Muscle layer of duodenum (tissue), 2 donors: ENCODE measurements around the gene ELN.
A peak's percentile ranks its signal among the peaks of the same experiment; 100 is the strongest.
"Not testable (repeated sequence)": the region's sequence is repeated elsewhere in the genome, so short reads cannot be mapped to it uniquely, and the experiment has no call there.

Source experiments
- H3K27ac ChIP-seq: one replicate; pipeline ENCODE4 v1.7.0; 2013; ENCODE audit warnings: mild to moderate bottlenecking, low read length
- H3K27me3 ChIP-seq: one replicate; pipeline ENCODE4 v1.7.0; 2013; ENCODE audit warnings: low read depth, mild to moderate bottlenecking, control low read depth, low read length
- H3K36me3 ChIP-seq, 2 donors: one replicate each; pipeline ENCODE4 v1.7.0; 2013; ENCODE audit warnings: low read length in 2 of 2, control low read depth in 1 of 2, mild to moderate bottlenecking in 1 of 2; ENCODE audit not compliant: insufficient read depth in 2 of 2, control insufficient read depth in 1 of 2
- H3K4me1 ChIP-seq, 2 donors: one replicate each; pipeline ENCODE4 v1.7.0; 2013; ENCODE audit warnings: low read length in 2 of 2, mild to moderate bottlenecking in 2 of 2, control low read depth in 1 of 2, moderate library complexity in 1 of 2; ENCODE audit not compliant: insufficient read depth in 2 of 2, control insufficient read depth in 1 of 2
- H3K4me3 ChIP-seq, 2 donors: one replicate each; pipeline ENCODE4 v1.7.0; 2013; ENCODE audit warnings: low read length in 2 of 2, low read depth in 1 of 2, mild to moderate bottlenecking in 1 of 2
- H3K9me3 ChIP-seq, 2 donors: one replicate each; pipeline ENCODE4 v1.7.0; 2013; ENCODE audit warnings: low read length in 2 of 2, control low read depth in 1 of 2, mild to moderate bottlenecking in 1 of 2; ENCODE audit not compliant: control insufficient read depth in 1 of 2
- donor health status: healthy.

Gene ELN

GRCh38 chr7:74027683-74028320 lies at the start of gene ELN:
Gene ELN, plus strand, starts transcription at chr7:74028173. Its CDS starts 15 bp downstream, at chr7:74028188.
- Histone ChIP-seq H3K4me1 (peaks cover 4 to 65% of the 10 kb centered on the region in 2 donors), H3K9me3 (no peaks in the 10 kb centered on the region), H3K4me3 (peak within 1 kb of the TSS; percentile 61 to 70), H3K36me3 (no peaks in the 10 kb centered on the region), H3K27ac (no peak within 1 kb of the TSS), H3K27me3 (no peaks in the 10 kb centered on the region)

- Histone ChIP-seq H3K4me1 (peaks cover 4 to 30% of the 10 kb centered on the region in 2 donors), H3K27ac (peak overlapping the region; percentile 56), H3K9me3 (no peaks in the 10 kb centered on the region), H3K36me3 (no peaks in the 10 kb centered on the region), H3K4me3 (no peak overlapping the region), H3K27me3 (no peaks in the 10 kb centered on the region)
These were observed 49.1 kb upstream of the ELN start for GRCh38 chr7:73978661-73979563.

GRCh38 chr7:73979656-73980055 lies 48.3 kb upstream of the ELN start:
- peaks cover 4 to 32% of the 10 kb centered on the region in 2 donors for H3K4me1 ChIP-seq
- H3K27me3 ChIP-seq, H3K4me3 ChIP-seq, H3K9me3 ChIP-seq, H3K27ac ChIP-seq, H3K36me3 ChIP-seq: not testable (repeated sequence)

- H3K27ac ChIP-seq: no peak overlapping the region
- H3K4me3 ChIP-seq: no peak overlapping the region
- H3K36me3 ChIP-seq: no peaks in the 10 kb centered on the region
- no peaks in the 10 kb centered on the region for H3K9me3 ChIP-seq
- H3K4me1 ChIP-seq: peaks cover 4 to 33% of the 10 kb centered on the region in 2 donors
- H3K27me3 ChIP-seq: no peaks in the 10 kb centered on the region
These were observed 47.8 kb upstream of the ELN start for GRCh38 chr7:73980206-73980605.

- H3K27me3 ChIP-seq: no peaks in the 10 kb centered on the region
- no peaks in the 10 kb centered on the region for H3K36me3 ChIP-seq
- H3K9me3 ChIP-seq: no peaks in the 10 kb centered on the region
- no peak overlapping the region for H3K27ac ChIP-seq
- H3K4me1 ChIP-seq: peaks cover 4 to 39% of the 10 kb centered on the region in 2 donors
- H3K4me3 ChIP-seq: no peak overlapping the region
These were observed 46.0 kb upstream of the ELN start for GRCh38 chr7:73981933-73982332.

- no peaks in the 10 kb centered on the region for H3K36me3 ChIP-seq
- H3K9me3 ChIP-seq: no peaks in the 10 kb centered on the region
- peaks cover 3 to 32% of the 10 kb centered on the region in 2 donors for H3K4me1 ChIP-seq
- H3K4me3 ChIP-seq: no peak overlapping the region
- H3K27me3 ChIP-seq: no peaks in the 10 kb centered on the region
- H3K27ac ChIP-seq: no peak overlapping the region
These were observed 44.4 kb upstream of the ELN start for GRCh38 chr7:73983437-73984164.

GRCh38 chr7:73984481-73985205 lies 43.3 kb upstream of the ELN start:
- no peaks in the 10 kb centered on the region for H3K36me3 ChIP-seq
- H3K27ac ChIP-seq: no peak overlapping the region
- peaks cover 0 to 24% of the 10 kb centered on the region in 2 donors for H3K4me1 ChIP-seq
- no peak overlapping the region for H3K4me3 ChIP-seq
- H3K27me3 ChIP-seq: no peaks in the 10 kb centered on the region
- no peaks in the 10 kb centered on the region for H3K9me3 ChIP-seq

GRCh38 chr7:73985737-73986141 lies 42.2 kb upstream of the ELN start:
- no peak overlapping the region for H3K27ac ChIP-seq
- no peak overlapping the region for H3K4me3 ChIP-seq
- peaks cover 0 to 24% of the 10 kb centered on the region in 2 donors for H3K4me1 ChIP-seq
- H3K9me3 ChIP-seq: no peaks in the 10 kb centered on the region
- H3K27me3 ChIP-seq: no peaks in the 10 kb centered on the region
- no peaks in the 10 kb centered on the region for H3K36me3 ChIP-seq

- H3K27me3 ChIP-seq: no peaks in the 10 kb centered on the region
- H3K4me3 ChIP-seq: no peak overlapping the region
- no peaks in the 10 kb centered on the region for H3K9me3 ChIP-seq
- H3K36me3 ChIP-seq: no peaks in the 10 kb centered on the region
- H3K27ac ChIP-seq: no peak overlapping the region
- H3K4me1 ChIP-seq: peaks cover 0 to 24% of the 10 kb centered on the region in 2 donors
These were observed 41.8 kb upstream of the ELN start for GRCh38 chr7:73986158-73986631.

GRCh38 chr7:73987298-73987697 lies 40.7 kb upstream of the ELN start:
- H3K9me3 ChIP-seq: no peaks in the 10 kb centered on the region

More at GRCh38 chr7:73987298-73987697, 40.7 kb upstream of the ELN start:
- Histone ChIP-seq H3K27me3 (no peaks in the 10 kb centered on the region), H3K4me1 (peaks cover 0 to 30% of the 10 kb centered on the region in 2 donors), H3K27ac (no peak overlapping the region), H3K36me3 (no peaks in the 10 kb centered on the region), H3K4me3 (no peak overlapping the region)
